Measurements from ENCODE around the gene ELAVL1. TPM values are rescaled to one million over a fixed set of nuclear protein-coding genes. Genes with fewer than 3 reads are reported as not detected.

ELAVL1 gene
- total and polyA plus RNA-seq, 2 donors (not counting 1 experiment from before 2014, with no cell fraction given): 21.8 to 63.5 TPM

DNA sequence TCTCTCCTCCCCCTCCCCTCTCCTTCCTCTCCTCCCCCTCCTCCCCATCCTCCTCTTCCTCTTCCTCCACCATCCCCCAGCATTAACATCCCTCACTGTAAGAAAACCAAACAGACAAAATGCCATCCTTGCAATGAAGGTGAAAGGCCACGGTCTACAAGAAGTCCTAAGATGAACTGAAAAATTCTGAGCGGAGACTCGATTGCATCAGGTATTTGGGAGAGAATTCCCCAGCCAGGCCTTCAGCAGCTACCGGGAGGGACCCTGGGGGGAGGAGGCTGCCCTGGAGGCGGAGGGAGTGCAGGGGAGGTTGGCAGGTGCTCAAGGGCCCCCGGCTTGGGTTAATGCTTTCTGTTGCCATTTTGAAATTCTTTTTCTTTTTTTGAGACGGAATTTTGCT, 51.9 kb downstream of the ELAVL1 start:
- DNase-seq: no peak
- CTCF ChIA-PET: interaction anchor here (1.2 to 1.8 kb wide), 2 partner anchors 9 to 10 kb away, joined by 4 to 5 read pairs; partner anchors contain the start of gene TIMM44

GRCh38 chr19:7953060-7953459, 52.4 kb downstream of the ELAVL1 start:
- intact Hi-C loops (cut with micrococcal nuclease): no loop called here
- DNase-seq: no peak
- ChIA-PET CTCF (no interaction called here), POLR2A (no interaction called here)
- Histone ChIP-seq H3K9me3 (ENCODE audit: control extremely low read depth in 1 of 3, control insufficient read depth in 2 of 3, insufficient read depth in 1 of 3, low read length in 2 of 3) (no peaks in the 10 kb centered on the region), H3K9ac (ENCODE audit: low read length) (no peak overlapping the region), H3K79me2 (ENCODE audit: control insufficient read depth, insufficient read depth, low read length) (no peaks in the 10 kb centered on the region), H4K20me1 (ENCODE audit: control insufficient read depth, insufficient read depth, low read length, poor library complexity, severe bottlenecking) (no peaks in the 10 kb centered on the region), H3K27me3 (replicated peaks in 1 of 4; ENCODE audit: control extremely low read depth in 1 of 4, control insufficient read depth in 3 of 4, insufficient read depth in 4 of 4, low read length in 3 of 4) (no peaks in the 10 kb centered on the region), H3K36me3 (replicated peaks in 1 of 2; ENCODE audit: control extremely low read depth in 1 of 2, control insufficient read depth in 1 of 2, extremely low read depth in 1 of 2, insufficient read depth in 2 of 2, low read length in 1 of 2) (no peaks in the 10 kb centered on the region), H3K4me3 (ENCODE audit: control extremely low read depth in 1 of 5, extremely low read depth in 1 of 5, insufficient read depth in 1 of 5, low read depth in 2 of 5, low read length in 4 of 5) (no peak overlapping the region), H3K4me2 (replicated peaks; ENCODE audit: low read depth, low read length, poor library complexity, severe bottlenecking) (no peak overlapping the region), H3K27ac (ENCODE audit: low read length in 2 of 2) (no peak overlapping the region), H2AFZ (ENCODE audit: insufficient read depth, low read depth, low read length, poor library complexity, severe bottlenecking) (no peak overlapping the region), H3K4me1 (ENCODE audit: control insufficient read depth in 2 of 2, insufficient read depth in 2 of 2, low read length in 2 of 2) (no peaks in the 10 kb centered on the region)
- H3K9me3 Mint-ChIP-seq (ENCODE audit: insufficient read depth): no peaks in the 10 kb centered on the region
- H3K27ac Mint-ChIP-seq: no peak overlapping the region
- no peaks in the 10 kb centered on the region for H3K4me1 Mint-ChIP-seq
- ATAC-seq (ENCODE audit: low read depth): no peak
- no peak for TF ChIP-seq EZH2 (IDR thresholded peaks at IDR 0.05; ENCODE audit: borderline replicate concordance, insufficient read depth, low read depth, low read length, poor library complexity, severe bottlenecking)
- TF ChIP-seq CTCF (IDR thresholded peaks at IDR 0.05): no peak
- 21% methylated on average over 3 of the region's 3 CpGs for WGBS (ENCODE audit: insufficient coverage)
- H3K27me3 Mint-ChIP-seq: no peaks in the 10 kb centered on the region
- H3K4me3 Mint-ChIP-seq: no peak overlapping the region

More for the DNA sequence above, 51.9 kb downstream of the ELAVL1 start:
- Histone ChIP-seq H3K9me3 (ENCODE audit: control extremely low read depth in 1 of 3, control insufficient read depth in 2 of 3, insufficient read depth in 1 of 3, low read length in 2 of 3) (no peaks in the 10 kb centered on the region), H2AFZ (ENCODE audit: insufficient read depth, low read depth, low read length, poor library complexity, severe bottlenecking) (no peak overlapping the region), H3K27ac (ENCODE audit: low read length in 2 of 2) (no peak overlapping the region), H3K4me2 (replicated peaks; ENCODE audit: low read depth, low read length, poor library complexity, severe bottlenecking) (no peak overlapping the region), H3K9ac (ENCODE audit: low read length) (no peak overlapping the region), H3K4me3 (ENCODE audit: control extremely low read depth in 1 of 5, extremely low read depth in 1 of 5, insufficient read depth in 1 of 5, low read depth in 2 of 5, low read length in 4 of 5) (no peak overlapping the region), H3K36me3 (replicated peaks in 1 of 2; ENCODE audit: control extremely low read depth in 1 of 2, control insufficient read depth in 1 of 2, extremely low read depth in 1 of 2, insufficient read depth in 2 of 2, low read length in 1 of 2) (no peaks in the 10 kb centered on the region), H3K4me1 (ENCODE audit: control insufficient read depth in 2 of 2, insufficient read depth in 2 of 2, low read length in 2 of 2) (no peaks in the 10 kb centered on the region), H3K79me2 (ENCODE audit: control insufficient read depth, insufficient read depth, low read length) (no peaks in the 10 kb centered on the region), H3K27me3 (replicated peaks in 1 of 4; ENCODE audit: control extremely low read depth in 1 of 4, control insufficient read depth in 3 of 4, insufficient read depth in 4 of 4, low read length in 3 of 4) (no peaks in the 10 kb centered on the region), H4K20me1 (ENCODE audit: control insufficient read depth, insufficient read depth, low read length, poor library complexity, severe bottlenecking) (no peaks in the 10 kb centered on the region)
- POLR2A ChIA-PET: no interaction called here
- no peaks in the 10 kb centered on the region for H3K9me3 Mint-ChIP-seq (ENCODE audit: insufficient read depth)
- H3K4me1 Mint-ChIP-seq: no peaks in the 10 kb centered on the region
- TF ChIP-seq CTCF (IDR thresholded peaks at IDR 0.05): no peak
- TF ChIP-seq EZH2 (IDR thresholded peaks at IDR 0.05; ENCODE audit: borderline replicate concordance, insufficient read depth, low read depth, low read length, poor library complexity, severe bottlenecking): no peak
- intact Hi-C loops (cut with micrococcal nuclease): no loop called here
- no peaks in the 10 kb centered on the region for H3K27me3 Mint-ChIP-seq
- WGBS (ENCODE audit: insufficient coverage): 94% methylated on average over 6 of the region's 7 CpGs
- no peak overlapping the region for H3K27ac Mint-ChIP-seq
- no peak overlapping the region for H3K4me3 Mint-ChIP-seq
- no peak for ATAC-seq (ENCODE audit: low read depth)

Data from B cell (primary cell).